HG02840 (cell line): ENCODE results near the gene GRIP1.

Experiments used
- ATAC-seq: cut with Tn5 transposase; IDR thresholded peaks from one replicate; pipeline ENCODE4 v1.9.1; 2021; ENCODE audit warnings: mild to moderate bottlenecking, moderate library complexity, moderate number of reproducible peaks; ENCODE audit not compliant: unreplicated experiment, low FRiP score

Gene GRIP1

DNA sequence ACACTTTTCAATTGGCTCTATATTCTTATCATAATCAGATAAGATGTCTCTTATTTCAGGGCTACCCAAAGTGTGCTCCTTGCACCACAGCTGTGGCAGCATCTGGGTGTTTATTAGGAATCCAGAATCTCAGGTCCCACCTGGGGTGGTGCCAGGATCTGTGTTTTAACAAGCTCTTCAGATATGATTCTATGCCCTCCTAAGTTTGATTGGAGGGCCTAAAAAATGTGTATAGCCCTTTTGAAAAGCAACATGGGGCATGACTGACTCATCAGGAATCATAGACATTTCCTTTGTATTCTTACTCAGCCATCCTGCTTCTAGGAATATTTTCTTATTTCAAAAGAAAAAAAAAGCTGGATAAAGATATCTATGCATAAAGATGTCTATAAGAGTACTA is 273.5 kb downstream of the GRIP1 start:
- no peak for ATAC-seq

DNA sequence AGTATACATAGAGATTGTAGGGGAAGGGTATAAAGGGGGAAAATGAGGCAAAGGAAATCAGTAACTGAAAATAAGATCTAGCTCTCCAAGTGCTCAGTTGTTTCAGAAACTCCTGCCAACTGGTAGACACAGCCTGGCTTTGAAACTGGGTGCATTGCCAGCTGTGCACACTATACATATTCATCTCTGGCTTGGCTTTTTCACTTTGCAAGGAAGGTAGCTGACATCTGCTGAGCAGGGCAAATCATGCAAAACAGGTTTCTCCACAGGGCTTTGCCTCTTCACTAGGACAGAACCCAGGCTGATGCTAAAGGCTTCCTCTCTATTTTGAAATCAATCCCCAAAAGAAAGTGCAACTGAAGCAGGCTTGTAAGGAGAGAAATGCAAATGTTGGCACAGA is 275.1 kb downstream of the GRIP1 start:
- ATAC-seq = peak; percentile 44

DNA sequence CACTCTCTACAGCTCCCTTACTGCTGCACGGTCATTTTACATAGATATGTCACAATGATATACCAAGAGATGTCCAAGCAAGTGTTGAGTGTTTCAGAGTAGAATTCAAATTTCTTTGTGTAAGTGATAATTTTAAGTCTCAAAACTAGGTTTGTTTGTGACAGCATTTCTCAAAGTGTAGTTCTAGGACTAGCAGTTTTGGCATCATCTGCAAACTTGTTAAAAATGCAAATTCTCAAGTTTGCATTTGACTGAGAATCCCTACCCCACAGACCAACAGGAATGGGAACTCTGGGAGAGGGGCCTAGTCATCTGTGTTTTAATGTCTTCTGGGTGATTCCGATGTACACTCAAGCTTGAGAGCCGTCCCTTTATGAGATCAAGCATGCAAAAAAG is 279.0 kb downstream of the GRIP1 start:
- ATAC-seq = no peak

DNA sequence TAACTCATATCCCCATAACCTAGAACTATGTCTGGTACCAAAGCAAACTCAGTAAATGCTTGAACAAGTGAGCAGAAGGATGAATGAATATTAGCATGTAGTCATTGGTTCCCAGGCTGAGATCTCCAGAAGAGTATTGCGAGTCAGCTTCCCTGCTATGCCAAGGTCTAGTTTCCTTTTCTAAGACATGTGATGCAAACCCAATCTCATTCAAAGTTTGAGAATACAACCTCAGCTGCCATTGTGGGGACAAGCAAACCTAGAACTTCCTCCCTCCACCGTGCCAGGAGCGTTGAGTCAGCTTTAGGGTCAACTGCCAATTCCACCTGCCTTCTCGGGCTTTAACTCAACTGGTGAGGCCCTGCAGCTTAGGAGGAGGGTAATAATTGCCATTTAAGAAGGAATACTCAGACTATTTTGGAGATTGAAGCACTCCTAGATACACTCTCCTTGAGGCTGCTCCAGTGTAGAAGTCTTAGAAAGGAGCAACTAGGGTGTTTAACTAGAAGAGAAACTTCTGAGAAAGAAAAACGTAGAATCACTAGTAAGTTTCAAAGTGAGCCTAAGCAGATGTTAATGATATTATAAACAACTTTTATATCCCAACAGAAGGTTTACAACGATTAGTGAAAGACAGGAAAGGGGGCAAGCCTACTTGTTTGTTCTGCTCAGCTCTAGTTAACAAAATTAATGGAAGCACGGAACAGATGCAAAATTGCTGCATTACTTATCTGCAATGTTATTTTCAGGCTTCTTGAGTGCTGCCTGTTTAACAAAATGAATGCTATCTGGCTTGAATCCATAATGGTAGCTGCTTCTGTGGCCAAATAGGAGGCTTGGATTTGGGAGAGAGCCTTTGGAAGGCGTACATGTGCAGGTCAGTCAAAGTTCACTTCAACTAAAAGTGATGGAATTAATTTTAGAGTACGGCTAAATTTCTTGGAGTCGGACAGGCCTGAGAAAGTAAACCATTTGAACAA is 279.7 kb downstream of the GRIP1 start:
- ATAC-seq = no peak

DNA sequence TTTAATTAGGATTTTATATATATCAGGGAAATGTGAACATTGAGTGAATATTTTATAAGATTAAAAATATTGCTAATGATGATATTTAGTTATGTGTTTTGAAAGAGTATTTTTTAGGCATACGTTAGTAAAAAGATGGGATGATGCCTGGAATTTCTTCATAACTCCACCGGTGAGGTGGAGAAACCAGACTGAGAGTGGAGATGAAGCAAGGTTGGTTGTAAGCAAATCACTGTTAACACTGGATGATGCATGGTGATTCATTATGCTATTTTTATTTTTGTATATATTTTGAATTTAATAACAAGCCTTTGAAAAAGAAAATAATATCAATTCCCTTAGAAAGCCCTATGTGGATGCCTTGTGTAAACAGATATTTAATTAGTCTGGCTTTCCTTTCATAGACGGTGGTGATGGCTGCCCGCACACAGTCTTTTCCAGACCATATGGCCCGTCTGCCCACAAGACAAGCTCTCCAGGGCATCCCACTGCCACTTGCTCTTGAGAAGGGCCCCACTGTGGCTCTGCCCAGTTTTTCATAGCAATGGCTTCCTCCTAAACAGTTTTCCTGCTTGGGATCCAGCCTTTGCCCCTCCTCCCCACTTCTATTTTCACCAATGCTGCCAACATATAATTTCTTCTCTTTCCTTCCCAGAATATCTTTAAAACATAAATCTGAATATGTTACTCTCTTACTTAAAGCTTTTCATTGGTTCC is 281.1 kb downstream of the GRIP1 start:
- ATAC-seq = no peak

DNA sequence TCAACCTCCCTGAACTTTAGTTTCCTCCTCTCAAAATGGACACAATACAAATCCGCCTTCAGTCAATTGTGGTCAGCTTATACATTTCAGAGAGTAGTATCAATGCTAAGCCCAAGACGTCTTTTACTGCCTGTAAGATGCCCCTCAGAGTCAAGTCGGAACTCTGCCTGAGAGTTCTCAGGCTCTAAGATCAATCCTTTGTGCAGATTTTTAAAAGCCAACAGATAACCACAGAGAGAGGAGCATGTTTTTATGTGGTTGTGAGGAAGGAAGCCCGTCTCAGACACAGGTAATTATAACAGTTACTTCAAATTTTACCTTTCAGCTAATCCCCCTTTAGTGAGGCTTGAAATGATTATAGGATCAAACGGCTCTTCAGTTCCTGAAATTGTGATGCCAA is 285.0 kb downstream of the GRIP1 start:
- no peak for ATAC-seq

DNA sequence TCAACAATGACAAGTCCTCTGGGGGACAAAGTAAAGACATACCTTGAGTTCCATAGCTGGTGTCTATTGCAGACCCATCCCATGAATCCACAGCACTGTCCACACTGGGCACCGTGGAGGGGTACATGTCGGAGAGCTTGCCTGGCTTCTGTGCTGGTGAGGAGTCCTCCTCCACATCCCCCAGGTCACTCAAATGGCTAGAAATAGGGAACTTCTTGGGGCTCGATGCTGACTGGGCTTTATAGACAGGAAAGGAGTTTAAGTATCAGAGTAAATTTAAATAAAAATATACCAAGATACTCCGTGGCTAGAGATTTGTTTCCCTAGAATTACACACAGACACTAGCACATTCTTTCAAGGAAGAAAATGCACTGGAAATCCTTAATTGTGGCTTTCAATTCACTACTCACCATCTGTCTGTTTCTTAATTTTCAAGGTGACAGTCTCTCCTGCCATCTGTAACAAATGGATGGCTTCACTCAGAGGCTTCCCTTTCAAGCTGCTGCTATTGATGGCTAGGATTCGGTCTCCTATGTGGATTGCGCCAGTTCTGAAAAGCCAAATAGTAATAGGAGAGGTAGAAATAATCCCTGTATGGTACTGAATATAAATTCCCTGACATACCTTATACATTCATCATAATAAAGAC is 286.5 kb downstream of the GRIP1 start:
- no peak for ATAC-seq

DNA sequence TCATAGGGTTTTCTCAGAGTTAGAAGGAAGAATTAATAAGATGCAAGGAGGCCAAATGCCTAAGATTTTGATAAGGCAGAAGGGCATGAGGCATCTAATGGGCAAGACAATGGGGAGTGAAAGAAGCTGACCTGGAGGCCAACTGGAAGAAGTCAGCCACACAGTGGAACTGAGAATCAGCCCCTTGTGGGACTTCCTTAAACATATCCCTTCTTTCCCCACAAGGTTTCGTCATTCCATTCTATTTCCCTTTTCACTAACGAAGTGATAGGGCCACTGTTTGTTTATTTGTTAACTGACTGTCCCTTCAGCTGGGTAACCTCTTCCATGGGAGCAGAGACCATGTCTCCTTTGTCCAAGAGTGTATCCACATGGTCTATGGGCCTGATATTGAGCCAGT is 290.4 kb downstream of the GRIP1 start:
- ATAC-seq = no peak

DNA sequence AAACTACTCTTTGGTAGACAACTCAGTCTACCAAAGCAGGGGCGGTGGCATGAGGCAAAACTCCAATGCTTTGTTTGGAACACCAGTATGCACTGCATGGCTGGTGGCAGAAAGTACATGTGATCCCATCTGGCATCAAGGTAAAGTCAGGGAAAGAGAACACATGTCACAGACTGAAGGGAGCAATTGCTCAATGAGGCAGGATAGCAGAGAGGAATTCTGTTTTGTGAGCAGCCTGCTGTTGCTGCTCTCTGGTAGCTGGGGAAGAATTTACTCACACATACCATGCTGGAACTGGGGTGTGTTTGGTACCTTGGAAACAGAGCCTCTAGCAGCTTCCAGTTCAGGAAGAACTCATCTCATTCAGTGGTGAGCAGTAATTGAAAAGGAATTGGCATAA is 291.8 kb downstream of the GRIP1 start:
- no peak for ATAC-seq

DNA sequence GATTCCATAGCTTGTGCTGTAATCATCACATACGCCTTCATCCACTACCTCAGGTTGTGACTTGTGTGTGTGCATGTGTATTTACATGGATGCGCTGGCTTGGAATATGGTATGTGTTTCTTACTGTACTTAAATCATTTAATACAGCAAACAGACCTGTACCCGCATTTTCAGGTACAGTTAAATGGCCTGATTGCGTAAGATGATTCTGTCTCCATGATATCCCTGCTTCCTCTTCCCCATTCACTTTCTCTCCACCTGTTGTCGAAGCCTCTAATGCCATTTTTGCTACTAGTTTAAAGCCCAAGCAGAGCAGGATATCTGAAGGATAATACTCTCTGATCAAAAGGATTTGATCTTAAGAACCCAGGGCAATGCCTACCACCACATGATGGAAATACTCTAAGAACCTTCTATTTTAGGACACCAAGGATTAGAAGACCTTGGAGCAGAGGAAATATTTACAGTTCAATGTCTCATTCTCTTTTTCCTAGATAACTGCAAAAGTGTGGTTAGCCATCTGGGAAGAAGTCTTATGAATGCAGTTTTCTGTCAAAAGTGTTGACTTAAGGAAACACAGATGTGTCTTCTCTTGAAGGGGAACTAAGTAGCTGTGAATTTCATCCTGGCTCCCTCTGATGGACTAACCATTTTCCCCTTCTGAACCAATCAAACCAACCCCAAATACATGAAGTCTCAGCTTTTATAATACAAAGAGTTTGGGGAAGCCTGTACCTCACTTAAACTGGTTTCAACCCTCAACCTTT is 297.9 kb downstream of the GRIP1 start:
- no peak for ATAC-seq

DNA sequence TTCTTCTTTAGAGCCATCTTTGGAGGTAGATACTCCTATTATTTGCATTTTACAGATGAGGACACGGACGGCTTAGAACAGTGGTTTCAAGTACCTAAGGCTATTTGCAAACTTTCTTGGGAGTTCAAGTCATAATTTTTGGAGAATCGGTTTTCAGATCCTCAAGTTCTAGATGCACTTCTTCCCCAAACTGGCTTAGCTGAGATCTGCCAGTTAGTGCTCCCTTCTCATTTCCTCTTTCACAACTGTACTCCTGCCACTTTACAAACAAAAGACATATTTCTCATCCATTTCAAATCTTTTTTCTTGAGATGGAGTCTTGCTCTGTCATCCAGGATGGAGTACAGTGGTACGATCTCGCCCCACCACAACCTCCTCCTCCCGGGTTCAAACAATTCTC is 299.3 kb downstream of the GRIP1 start:
- ATAC-seq = no peak

DNA sequence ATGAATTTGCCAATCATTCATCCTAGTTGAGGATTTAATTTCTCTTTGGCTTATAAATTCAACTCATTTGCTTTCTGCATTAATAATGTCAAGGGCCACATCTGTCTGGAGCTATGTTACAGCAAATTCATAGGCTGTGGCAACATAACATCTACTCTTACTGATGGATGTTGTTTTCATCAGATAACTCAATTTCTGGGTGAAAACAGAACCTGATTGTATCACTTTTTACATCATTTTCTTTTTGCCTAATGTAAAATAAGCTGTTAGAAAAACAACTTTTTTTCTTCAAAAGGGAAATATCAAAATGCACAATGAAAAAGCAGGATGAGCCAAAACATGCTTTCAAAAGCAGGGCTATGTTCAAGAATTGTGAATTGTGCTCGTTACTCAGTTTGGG is 303.3 kb downstream of the GRIP1 start:
- no peak for ATAC-seq

DNA sequence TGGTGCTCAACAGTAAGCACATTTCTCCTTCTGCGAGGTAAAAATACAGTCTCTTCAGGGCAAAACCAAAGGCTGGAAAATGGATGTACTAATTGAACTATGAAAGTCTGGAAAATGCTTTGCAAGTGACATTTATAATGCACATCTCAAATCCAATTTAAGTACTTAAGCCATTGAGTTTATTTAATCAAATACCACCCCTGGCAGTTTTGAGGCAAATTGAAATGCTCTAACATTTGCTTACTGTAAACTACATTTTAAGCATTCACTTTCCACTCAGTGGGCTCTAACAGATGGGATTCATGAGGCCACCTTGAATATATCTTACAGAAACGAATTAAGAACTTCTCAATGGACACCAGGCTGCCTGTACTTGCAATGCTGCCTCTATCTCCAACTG is 306.9 kb downstream of the GRIP1 start:
- no peak for ATAC-seq

DNA sequence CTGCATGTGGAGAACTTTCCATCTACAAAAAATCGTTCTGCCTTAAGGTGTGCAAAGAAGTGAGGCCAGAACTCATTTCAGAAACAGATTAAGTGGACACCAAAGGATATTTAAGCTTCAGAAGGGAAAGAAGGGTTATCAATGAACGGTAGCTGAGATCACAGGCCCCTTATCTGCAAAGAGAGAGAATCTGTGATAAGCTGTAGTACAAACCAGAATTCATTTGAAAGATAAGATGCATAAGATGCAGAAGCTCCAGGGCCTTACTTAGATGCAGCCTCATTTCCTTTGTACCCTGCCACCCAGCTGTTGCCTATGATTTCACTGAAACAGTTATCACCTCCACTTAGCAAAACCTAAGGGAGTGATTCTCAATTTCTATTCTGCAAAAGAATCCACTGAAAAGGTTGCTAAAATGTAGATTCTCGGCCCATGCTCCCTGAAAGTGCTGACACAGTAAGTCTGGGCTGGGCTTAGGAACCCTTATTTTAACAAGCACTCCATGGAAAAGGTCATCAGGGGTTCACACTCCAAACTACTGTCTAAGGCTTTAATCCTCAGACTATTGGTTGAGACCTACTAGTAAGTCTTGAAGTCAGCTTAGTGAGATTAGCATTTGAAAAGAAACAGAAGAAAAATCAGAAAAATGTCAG is 311.7 kb downstream of the GRIP1 start:
- no peak for ATAC-seq

DNA sequence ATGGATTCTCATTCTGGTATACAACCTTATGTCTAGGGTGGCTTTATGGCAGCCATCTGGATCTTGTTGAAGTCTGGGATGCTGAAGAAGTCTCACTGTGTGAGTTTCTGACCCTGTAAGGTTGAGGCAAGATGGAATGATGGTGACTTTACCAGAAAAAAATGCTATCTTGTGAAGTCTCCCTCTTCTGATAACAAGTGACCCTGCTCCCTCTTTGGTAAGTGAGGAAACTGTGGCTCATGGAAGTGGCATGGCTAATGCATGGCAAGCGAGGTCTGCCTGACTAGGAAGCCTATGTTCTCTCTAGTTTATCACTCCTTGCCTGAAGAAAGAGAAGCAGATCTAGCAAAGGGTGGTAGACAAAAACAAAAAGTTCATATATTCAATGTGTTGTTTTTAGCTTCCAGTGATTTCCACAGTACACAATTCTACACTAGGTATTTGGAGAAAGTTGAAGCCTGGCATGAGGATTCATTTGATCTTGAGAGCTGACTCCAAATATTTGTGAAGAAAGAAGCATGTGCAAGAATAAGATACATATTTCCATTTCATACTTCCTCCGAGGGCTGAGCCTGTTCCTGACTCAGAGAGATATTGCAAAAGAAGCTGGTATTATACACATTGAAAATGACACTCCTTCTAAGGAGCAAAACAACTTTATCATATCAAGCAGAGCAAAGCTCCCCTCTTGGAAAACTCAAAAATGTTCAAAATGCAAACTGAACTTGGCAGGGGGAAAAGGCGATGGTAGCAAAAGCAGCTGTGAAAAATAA is 313.0 kb downstream of the GRIP1 start:
- ATAC-seq = no peak

DNA sequence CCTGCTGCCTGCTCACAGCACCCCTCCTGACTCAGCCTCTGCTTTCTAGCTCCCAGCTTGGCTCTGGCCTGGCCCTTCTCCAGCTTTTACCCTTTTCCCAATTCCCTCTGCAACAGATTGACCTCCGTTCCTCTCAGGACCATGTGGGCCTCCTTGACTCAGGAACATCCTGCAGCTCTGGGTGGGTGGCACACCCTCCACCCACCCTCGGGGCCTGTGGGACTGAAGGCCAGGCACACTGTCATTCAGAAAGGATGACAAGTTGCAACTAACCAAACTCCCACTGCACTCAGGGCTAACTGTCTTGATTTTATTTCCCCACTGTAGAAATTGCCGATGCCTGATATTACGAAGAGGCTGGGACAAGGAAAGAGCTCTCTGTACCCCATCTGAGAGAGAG is 317.2 kb downstream of the GRIP1 start:
- ATAC-seq = no peak

DNA sequence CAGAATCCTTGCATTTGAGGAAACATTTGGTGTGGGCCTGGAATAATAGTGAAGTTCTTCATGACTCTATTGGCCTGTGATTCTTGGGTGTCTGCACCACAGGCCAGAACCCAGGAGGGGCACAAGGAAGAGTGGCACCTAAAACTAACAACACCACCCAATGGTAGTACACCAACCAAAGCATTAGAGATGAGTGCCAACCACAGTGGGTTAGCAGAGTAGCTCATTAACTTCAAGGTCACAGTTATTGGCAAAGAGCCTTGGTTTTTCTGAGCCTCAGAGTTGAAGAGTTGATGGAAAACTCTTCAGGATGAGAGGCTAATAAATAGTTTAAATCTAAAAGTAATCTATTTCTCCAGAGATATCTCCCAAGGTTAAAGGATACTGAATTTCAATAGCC is 319.6 kb downstream of the GRIP1 start:
- no peak for ATAC-seq

DNA sequence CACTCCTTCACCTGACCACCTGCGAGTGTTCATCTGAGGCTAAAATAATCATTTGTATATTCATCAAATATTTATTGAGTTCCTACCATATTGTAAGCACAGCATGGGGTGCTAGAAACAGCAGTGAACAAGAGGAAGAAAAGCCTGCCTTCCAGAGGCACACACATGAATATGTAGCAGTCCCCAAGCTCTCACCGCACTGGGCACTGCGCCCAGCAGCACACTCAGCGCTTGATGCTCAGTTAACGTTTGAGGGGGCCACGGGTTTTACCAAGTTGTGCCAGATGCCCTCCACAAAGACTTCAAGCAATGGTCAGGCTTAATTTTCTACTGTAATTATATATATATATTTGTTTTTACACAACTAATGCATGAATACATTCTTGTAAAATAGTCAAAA is 324.6 kb downstream of the GRIP1 start:
- ATAC-seq = no peak

DNA sequence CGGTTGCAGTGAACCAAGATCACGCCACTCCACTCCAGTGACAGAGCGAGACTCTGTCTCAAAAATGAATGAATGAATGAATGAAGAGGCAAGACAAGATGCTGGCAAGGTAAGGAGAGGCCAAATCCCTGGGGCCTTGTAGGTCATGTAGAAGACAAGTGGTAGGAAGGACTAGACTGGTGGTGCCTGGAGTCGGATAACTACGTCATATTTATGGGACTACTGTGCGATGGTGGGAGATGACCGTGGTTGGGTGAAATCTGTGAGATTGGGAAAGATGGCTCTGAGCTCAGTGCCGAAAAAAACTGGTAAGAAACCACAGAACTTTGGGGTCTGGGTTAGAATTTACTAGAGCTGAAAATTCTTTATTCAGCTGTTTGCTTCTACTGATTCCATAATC is 326.0 kb downstream of the GRIP1 start:
- no peak for ATAC-seq
